Neural progenitor cell (in vitro differentiated cells): ENCODE data around the gene VTI1A.

Experiments used
- EZH2phosphoT487 ChIP-seq: fragments of 200-600 bp; sonication (generic); IDR thresholded peaks from 2 replicates; pipeline ENCODE4 v1.6.1; 2017; ENCODE audit warnings: antibody characterized with exemption
- TF ChIP-seq, protein P1 (sequence below): fragments of 200-600 bp; sonication (generic); IDR thresholded peaks from 2 replicates; pipeline ENCODE4 v1.5.1; 2017; ENCODE audit warnings: antibody characterized with exemption, mild to moderate bottlenecking

DNA sequence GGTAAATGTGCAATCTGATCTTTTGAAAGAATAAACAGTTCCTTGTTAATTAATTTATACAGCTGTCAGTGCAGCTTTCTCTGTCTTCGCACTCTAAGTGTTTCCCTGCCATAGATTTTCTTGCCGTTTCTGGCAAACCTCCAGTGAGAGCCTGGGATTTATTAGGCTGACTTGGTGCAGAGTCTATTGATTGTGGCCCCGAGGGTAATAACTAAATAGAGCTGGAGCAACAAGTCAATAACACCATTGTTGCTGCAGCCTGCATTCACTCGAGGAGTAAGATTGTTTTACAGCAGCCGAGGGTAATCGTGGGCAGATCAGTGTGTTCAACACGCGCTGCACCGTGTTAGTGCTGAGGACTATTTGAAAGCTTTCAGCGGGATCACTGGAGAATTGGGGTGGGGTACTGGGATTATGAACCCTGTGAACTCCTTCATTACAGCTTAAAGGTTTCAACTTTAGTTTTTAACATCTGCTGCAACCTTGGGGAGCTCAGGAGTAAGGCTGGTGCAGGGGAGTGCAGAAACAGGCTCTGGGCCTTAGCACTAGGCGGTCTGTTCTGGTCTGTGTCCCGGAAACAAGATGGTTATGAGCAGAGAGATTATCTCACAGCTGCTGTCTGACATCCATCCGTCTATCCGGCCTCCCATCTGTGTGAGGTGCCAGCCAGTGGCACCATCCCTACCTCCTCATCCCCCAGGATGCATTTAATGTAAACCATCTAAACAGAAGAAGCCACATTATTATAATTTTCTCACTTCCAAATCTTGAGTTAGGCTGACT is 329.1 kb downstream of the VTI1A start:
- TF ChIP-seq, protein P1, sequence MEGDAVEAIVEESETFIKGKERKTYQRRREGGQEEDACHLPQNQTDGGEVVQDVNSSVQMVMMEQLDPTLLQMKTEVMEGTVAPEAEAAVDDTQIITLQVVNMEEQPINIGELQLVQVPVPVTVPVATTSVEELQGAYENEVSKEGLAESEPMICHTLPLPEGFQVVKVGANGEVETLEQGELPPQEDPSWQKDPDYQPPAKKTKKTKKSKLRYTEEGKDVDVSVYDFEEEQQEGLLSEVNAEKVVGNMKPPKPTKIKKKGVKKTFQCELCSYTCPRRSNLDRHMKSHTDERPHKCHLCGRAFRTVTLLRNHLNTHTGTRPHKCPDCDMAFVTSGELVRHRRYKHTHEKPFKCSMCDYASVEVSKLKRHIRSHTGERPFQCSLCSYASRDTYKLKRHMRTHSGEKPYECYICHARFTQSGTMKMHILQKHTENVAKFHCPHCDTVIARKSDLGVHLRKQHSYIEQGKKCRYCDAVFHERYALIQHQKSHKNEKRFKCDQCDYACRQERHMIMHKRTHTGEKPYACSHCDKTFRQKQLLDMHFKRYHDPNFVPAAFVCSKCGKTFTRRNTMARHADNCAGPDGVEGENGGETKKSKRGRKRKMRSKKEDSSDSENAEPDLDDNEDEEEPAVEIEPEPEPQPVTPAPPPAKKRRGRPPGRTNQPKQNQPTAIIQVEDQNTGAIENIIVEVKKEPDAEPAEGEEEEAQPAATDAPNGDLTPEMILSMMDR: no peak
- no peak for TF ChIP-seq EZH2phosphoT487
